HG03159 (cell line): Measurements from ENCODE around the gene AHDC1.

Experiments used
- ATAC-seq: cut with Tn5 transposase; IDR thresholded peaks from one replicate; pipeline ENCODE4 v1.9.1; 2021; ENCODE audit warnings: mild to moderate bottlenecking, moderate library complexity; ENCODE audit not compliant: unreplicated experiment

Gene AHDC1

DNA sequence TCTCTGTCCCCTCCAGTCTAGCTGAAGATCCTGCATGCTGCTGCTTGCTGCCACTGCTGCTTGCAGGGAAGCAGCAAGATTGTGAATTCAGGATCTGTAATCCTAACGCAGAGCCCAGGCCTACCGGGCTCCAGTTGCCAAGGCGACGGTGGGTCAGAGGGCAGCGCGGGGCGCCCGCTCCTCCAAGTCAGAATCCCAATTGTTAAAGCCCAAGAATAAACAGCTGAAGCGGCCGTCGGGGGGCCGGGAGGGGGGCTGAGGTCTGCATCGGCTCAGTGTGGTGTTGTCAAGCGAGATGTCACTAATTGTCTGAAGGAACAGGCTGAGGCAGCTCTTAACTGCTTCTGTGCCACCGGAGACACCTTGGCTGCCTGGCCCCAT is 36.8 kb downstream of the AHDC1 start:
- ATAC-seq, result no peak

GRCh38 chr1:27566462-27567145 is 37.3 kb downstream of the AHDC1 start:
- no peak for ATAC-seq

- ATAC-seq, result no peak
These were observed 39.0 kb downstream of the AHDC1 start for GRCh38 chr1:27564710-27565649.

DNA sequence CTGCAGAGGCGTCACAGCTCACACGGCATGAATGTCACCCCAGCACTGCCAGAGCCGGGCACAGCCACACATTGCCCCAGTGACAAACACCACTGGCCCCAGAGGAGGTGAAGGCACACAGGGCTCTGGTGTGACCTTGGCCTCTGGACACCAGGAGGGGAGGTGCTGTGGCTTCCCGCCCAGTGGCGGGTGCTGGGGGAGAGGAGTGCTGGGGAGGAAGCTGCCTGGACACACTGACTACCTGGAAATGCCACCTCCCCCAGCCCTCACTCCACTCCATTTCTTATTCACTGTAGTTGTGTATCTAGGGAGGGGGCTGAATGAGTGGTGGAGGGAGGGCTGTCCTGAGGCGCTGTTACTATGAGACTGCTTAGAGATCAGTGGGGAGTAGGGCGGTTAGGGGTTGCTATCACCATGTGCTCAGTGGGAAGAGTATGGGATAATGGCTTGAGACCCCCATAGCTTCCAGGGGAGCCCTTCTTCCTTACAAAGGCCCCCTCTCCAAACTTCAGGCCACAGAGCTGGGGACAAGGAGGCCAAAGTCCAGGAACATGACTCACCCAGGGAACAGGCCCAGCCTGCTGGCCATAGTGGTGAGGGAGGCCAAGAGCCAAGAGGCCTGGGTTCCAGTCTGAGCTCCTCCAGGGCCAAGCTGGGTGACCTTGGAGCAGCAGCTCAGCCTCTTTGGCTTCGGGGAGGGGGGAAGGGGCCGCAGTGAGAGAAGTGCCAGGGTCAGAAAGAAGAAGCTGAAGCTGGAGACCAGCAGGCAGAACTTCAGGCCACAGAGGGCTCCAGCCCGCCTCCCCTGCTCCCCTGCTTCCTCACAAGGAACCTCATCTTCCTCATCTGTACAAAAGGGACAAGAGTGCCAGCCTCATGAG is 40.1 kb downstream of the AHDC1 start:
- no peak for ATAC-seq

GRCh38 chr1:27563341-27563590 is 40.7 kb downstream of the AHDC1 start:
- no peak for ATAC-seq

DNA sequence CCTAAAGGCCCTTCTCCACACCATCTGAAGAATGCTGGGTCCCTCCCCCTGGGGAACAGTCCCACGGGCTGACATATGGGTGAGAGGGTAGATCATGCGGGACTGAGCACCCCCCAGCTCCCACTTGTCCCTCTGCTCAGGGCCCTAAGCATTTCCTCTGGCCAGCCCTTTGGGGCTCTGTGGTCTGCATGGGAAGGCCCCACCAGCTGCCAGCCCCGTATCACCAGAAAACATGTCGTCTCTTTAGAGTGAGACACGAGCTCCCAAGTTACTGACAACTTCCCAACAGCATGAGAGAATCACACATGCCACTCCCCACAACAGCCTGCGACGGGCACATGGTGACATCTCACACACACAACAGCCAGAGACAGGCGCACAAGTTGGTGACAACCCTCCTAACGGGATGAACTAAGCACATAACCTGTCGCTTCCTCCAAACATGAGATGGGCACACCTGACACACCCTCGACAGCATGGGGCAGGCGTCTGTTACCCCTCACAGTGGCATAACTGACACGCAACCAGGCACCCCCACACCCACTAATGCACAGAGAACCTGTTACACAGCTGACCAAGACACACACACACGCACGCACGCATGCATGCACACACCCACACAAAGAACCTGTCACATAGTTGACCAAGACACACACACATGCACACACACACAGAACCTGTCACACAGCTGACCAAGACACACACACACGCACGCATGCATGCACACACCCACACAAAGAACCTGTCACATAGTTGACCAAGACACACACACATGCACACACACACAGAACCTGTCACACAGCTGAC is 41.2 kb downstream of the AHDC1 start:
- no peak for ATAC-seq

DNA sequence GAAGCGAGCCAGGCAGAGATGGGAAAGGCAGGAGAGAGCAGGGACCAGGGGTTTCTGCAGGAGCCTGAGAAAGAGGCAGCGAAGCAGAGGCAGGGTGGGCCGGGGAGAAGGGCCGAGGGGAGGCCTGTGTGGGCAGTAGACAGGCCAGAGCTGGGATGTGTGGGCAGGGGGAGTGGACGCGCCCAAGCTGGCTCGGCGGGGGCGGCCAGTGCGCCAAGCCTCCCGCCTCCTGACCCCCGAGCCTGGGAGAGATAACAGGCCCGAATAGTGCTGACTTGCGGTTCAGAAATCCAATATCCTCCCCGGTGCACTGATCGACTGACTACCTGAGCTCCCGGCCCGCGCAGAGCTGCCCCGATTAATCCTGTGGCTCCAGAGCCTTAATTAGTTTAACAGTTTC is 41.9 kb downstream of the AHDC1 start:
- no peak for ATAC-seq

DNA sequence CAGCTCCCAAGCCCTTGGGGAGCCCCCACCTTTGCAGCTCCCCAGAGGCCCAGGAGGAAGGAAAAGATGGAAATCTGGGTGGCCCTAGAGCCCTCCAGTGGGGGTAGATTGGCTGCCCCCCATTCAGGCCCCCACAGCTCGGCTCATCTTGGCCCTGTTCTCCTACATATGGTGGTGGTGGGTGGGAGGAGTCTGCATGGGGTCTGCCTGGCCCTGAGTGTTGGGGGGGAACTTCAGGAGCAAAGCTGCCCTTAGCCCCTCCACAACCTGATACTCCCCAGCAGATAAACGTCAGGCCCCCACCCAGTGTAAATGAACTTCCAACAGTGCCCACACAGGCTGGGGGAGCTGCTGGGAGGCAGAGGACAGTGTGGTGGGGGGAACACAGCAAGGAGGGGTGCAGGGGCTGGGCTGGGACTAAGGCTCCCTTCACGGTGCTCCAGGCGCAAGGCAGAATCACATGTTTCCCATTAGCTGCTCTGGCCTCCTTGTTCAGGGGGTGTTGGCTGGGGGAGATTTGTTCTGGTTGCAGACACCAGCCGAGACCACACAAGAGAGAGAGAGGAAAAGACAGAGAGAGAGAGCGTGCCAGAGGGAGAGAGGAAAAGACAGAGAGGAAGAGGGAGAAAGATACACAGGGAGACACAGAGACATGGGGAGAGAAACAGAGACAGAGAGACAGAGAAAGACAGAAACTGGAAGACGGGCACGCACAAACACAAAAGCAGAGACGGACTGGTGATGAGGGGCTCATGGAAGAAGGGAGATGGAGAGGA is 42.6 kb downstream of the AHDC1 start:
- ATAC-seq, result no peak

DNA sequence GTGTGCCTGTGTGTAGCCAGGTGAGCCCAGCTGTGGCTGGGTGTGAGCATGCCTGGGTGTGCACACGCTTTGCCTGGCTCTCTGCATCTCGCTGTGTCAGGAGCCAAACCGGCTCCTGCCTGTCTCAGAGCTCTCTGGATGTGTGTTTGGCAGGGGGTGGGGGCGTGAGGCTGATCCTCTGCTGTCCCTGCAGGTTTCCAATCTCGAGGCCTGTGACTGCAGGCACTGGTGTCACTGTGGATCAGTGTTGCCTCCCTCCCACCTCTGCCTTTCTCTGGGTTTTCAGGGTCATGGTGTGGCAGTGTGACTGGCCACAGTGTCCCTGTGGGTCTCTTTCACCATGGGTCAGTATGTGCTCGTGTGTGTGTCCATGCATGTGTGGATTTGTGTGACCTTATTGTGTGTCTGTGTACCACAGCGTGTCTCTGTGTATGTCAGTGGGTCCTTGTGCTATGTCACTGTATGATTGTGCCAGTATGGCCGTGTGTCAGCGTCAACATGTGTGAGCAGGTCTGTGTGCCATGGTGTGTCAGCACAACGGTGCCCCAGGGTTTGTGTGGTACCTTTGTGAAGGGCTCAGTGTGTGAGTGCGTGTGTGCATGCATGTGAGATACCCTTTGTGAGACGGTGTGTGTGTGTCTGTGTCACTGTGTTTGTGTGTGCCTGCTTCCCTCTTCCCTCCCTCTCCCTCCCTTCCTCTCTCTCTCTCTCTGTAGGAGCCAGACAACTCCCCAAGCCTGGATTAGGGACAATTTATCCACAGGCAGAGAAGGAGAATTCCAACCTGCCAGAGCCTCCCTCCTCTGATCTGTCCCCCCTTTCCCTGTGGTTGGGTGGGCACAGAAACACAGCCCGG is 43.4 kb downstream of the AHDC1 start:
- ATAC-seq, result no peak

DNA sequence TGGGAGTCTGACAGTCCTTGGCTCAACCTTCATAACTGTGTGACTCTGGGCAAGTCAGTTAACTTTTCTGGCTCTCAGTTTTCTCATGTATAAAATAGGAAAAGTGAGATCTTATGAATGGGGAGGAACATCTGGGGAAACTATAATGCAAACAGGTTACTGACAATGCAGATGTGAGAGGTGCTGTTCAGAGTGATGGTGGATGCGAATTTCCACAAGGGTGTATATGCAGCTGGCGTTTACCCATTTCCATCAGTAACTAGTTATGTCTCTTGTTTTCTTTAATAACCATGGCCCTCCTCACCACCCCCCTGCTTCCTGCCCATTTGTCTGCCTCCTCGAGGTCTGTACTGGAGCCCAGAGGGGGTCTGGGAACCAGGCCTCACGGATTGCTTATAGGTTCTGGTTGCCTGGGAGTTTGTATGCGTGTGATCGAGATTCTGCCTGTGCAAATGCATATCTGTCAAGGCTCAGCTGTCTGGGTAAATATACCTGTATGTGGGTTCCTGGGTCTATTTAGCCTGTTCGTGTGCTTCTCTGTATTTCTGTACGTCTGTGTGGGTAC is 44.4 kb downstream of the AHDC1 start:
- ATAC-seq, result no peak

GRCh38 chr1:27557596-27558340 is 46.2 kb downstream of the AHDC1 start:
- ATAC-seq, result no peak

DNA sequence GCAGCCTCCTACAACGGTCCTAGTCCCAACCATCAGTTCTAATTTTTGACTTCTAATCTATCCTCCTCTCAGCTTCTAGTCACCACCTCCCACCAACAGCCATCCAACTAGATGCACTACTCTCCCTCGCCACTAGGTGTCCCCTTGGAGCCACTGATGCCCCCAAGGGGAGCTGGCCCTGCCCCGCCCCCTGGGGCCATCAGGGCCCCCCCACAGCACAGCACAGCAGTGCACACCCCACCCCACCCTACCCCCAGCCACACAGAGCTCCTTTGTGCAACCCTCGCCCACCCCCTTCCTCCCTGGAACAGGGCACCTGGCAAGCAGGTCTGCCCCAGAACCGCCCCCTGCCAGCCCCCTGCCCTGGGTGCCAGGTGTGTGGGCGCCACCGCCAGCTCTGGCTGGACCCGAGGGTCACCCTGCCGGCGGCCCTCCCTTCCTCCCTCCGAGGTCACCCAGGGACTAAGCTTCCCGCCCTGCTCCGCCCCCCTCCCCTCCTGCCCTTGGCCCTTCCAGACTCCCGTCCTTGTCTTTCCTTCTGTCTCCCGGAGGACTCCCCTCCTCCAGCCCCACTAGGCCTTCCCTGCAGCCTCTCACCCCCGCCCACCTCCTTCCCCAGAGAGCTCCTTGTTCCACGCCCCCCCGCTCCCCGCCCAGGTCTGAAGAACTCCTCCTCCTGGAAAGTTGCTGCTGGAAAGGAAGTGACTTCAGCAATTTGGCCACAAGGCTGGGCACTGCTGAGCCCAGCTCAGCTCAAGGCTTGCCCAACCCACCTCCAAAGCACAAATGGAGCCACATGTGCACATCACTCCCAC is 47.0 kb downstream of the AHDC1 start:
- ATAC-seq, result no peak

GRCh38 chr1:27556435-27556780 is 47.5 kb downstream of the AHDC1 start:
- ATAC-seq, result no peak

- no peak for ATAC-seq
These were observed 48.1 kb downstream of the AHDC1 start for GRCh38 chr1:27555700-27556424.

GRCh38 chr1:27554759-27555699 is 48.9 kb downstream of the AHDC1 start:
- ATAC-seq, result no peak

- no peak for ATAC-seq
These were observed 49.7 kb downstream of the AHDC1 start for GRCh38 chr1:27554293-27554692.
